IMR-90 (cell line): ENCODE data around the gene ABCC10. TPM values are rescaled to one million over a fixed set of nuclear protein-coding genes. Genes with fewer than 3 reads are reported as not detected.

Source experiments
- ATAC-seq: fragments of 200-7000 bp; cut with Tn5 transposase; 2 replicates; pipeline ENCODE4 v1.9.1; 2020; ENCODE audit warnings: low read depth, mild to moderate bottlenecking, moderate library complexity
- BruUV-seq: library from RNA; stranded (reverse); fragments of 400-500 nt; replicated peaks from 2 replicates; lab custom pipeline; 2021; lab: Mats Ljungman, UMichigan
- CTCF ChIA-PET: fragments of 300-600 bp; formaldehyde crosslinking; extraction: SDS; loops from one replicate; lab custom pipeline; 2021; ENCODE audit warnings: antibody characterized with exemption; lab: Yijun Ruan, JAX
- POLR2A ChIA-PET: fragments of 300-600 bp; sonication (Branson Sonifier 250); formaldehyde crosslinking; loops from one replicate; lab custom pipeline; 2022; ENCODE audit warnings: antibody characterized with exemption; ENCODE audit not compliant: unreplicated experiment; lab: Charles Lee
- DNase-seq: peaks from one replicate; pipeline ENCODE4 v3.0.0; 2013
- H2AFZ ChIP-seq: replicated peaks from 2 replicates; pipeline ENCODE3; 2013; ENCODE audit warnings: low read length, mild to moderate bottlenecking; ENCODE audit not compliant: poor library complexity
- H2AK5ac ChIP-seq: 2 replicates; pipeline ENCODE4 v1.6.1; 2013; ENCODE audit warnings: low read depth, low read length, inconsistent platforms
- H2AK9ac ChIP-seq: replicated peaks from 2 replicates; pipeline ENCODE3; 2013; ENCODE audit warnings: mild to moderate bottlenecking, low read depth, low read length, moderate library complexity; ENCODE audit not compliant: poor library complexity
- H2BK120ac ChIP-seq: 2 replicates; pipeline ENCODE4 v1.6.1; 2013; ENCODE audit warnings: low read depth, low read length, inconsistent platforms
- H2BK15ac ChIP-seq: 3 replicates; pipeline ENCODE4 v1.6.1; 2013; ENCODE audit warnings: low read depth, low read length, inconsistent platforms
- H2BK20ac ChIP-seq: 2 replicates; pipeline ENCODE4 v1.6.1; 2013; ENCODE audit warnings: low read depth, mild to moderate bottlenecking, inconsistent platforms, low read length, moderate library complexity
- H2BK5ac ChIP-seq: 2 replicates; pipeline ENCODE4 v1.6.1; 2013; ENCODE audit warnings: mild to moderate bottlenecking, low read depth, low read length, inconsistent platforms; ENCODE audit not compliant: poor library complexity, severe bottlenecking
- H3K14ac ChIP-seq: replicated peaks from 2 replicates; pipeline ENCODE4 v1.6.1; 2013; ENCODE audit warnings: low read depth, low read length, inconsistent platforms
- H3K18ac ChIP-seq: 2 replicates; pipeline ENCODE4 v1.6.1; 2013; ENCODE audit warnings: low read depth, low read length, control low read depth
- H3K23ac ChIP-seq: 2 replicates; pipeline ENCODE4 v1.6.1; 2013; ENCODE audit warnings: low read depth, low read length, inconsistent platforms
- H3K27ac ChIP-seq: 2 replicates; pipeline ENCODE4 v1.5.1; 2013; ENCODE audit warnings: mild to moderate bottlenecking, control low read depth, low read length; ENCODE audit not compliant: insufficient read depth
- H3K27me3 ChIP-seq: 2 replicates; pipeline ENCODE4 v1.6.1; 2013; ENCODE audit warnings: low read length; ENCODE audit not compliant: control insufficient read depth, insufficient read depth
- H3K36me3 ChIP-seq: 2 replicates; pipeline ENCODE4 v1.6.1; 2013; ENCODE audit warnings: low read length, mixed read lengths; ENCODE audit not compliant: control insufficient read depth, insufficient read depth
- H3K4ac ChIP-seq: 2 replicates; pipeline ENCODE4 v1.6.1; 2013; ENCODE audit warnings: low read depth, low read length, inconsistent platforms
- H3K4me1 ChIP-seq: 2 replicates; pipeline ENCODE4 v1.6.1; 2013; ENCODE audit warnings: low read length, mixed read lengths; ENCODE audit not compliant: control insufficient read depth, insufficient read depth
- H3K4me2 ChIP-seq: 2 replicates; pipeline ENCODE4 v1.6.1; 2013; ENCODE audit warnings: low read depth, mild to moderate bottlenecking, control low read depth, low read length, moderate library complexity
- H3K4me3 ChIP-seq: 2 replicates; pipeline ENCODE4 v1.5.1; 2013; ENCODE audit warnings: low read depth, mild to moderate bottlenecking, control low read depth, low read length, moderate library complexity; ENCODE audit not compliant: insufficient read depth
- H3K56ac ChIP-seq: 2 replicates; pipeline ENCODE4 v1.6.1; 2013; ENCODE audit warnings: low read length, inconsistent platforms; ENCODE audit not compliant: insufficient read depth; ENCODE audit errors: extremely low read depth
- H3K79me1 ChIP-seq, 2 experiments: 2 replicates each; pipeline ENCODE4 v1.6.1; 2013; ENCODE audit warnings: low read length in 2 of 2, inconsistent platforms in 1 of 2, low read depth in 1 of 2
- H3K9ac ChIP-seq: 2 replicates; pipeline ENCODE4 v1.6.1; 2013; ENCODE audit warnings: low read depth, low read length, control low read depth
- H3K9me1 ChIP-seq: 2 replicates; pipeline ENCODE4 v1.6.1; 2013; ENCODE audit warnings: low read length, inconsistent platforms; ENCODE audit not compliant: insufficient read depth
- H3K9me3 ChIP-seq: 2 replicates; pipeline ENCODE4 v1.6.1; 2013; ENCODE audit warnings: low read length; ENCODE audit not compliant: control insufficient read depth, insufficient read depth
- H4K20me1 ChIP-seq: 2 replicates; pipeline ENCODE4 v1.6.1; 2013; ENCODE audit warnings: low read length, inconsistent platforms; ENCODE audit not compliant: insufficient read depth
- H4K5ac ChIP-seq: 2 replicates; pipeline ENCODE4 v1.6.1; 2013; ENCODE audit warnings: mild to moderate bottlenecking, low read depth, low read length, control low read depth
- H4K8ac ChIP-seq, 2 experiments: 2 replicates each; pipeline ENCODE4 v1.6.1; 2013; ENCODE audit warnings: low read depth in 2 of 2, low read length in 2 of 2, control low read depth in 1 of 2, inconsistent platforms in 1 of 2
- H4K91ac ChIP-seq: 2 replicates; pipeline ENCODE4 v1.6.1; 2013; ENCODE audit warnings: low read depth, low read length, inconsistent platforms; ENCODE audit not compliant: insufficient read depth
- FOS ChIP-seq: fragments of 150-350 bp; IDR thresholded peaks from 2 replicates; pipeline ENCODE4 v1.6.1; 2016; ENCODE audit warnings: low read depth, low read length
- MAFK ChIP-seq: IDR thresholded peaks from 2 replicates; pipeline ENCODE4 v1.6.1; 2012; ENCODE audit warnings: low read depth, low read length, improper control_type of control experiment
- MAZ ChIP-seq: IDR thresholded peaks from 2 replicates; pipeline ENCODE4 v1.6.1; 2012; ENCODE audit warnings: low read depth, mild to moderate bottlenecking, low read length, improper control_type of control experiment, moderate library complexity, borderline replicate concordance
- MXI1 ChIP-seq: IDR thresholded peaks from 2 replicates; pipeline ENCODE4 v1.6.1; 2012; ENCODE audit warnings: low read depth, mild to moderate bottlenecking, low read length, moderate library complexity, borderline replicate concordance
- NFE2L2 ChIP-seq: fragments of 150-350 bp; IDR thresholded peaks from 2 replicates; pipeline ENCODE4 v1.6.1; 2016; ENCODE audit warnings: low read depth, mild to moderate bottlenecking, low read length
- RCOR1 ChIP-seq: IDR thresholded peaks from 2 replicates; pipeline ENCODE4 v1.6.1; 2012; ENCODE audit warnings: mild to moderate bottlenecking, low read length, improper control_type of control experiment; ENCODE audit not compliant: insufficient replicate concordance
- USF2 ChIP-seq: fragments of 150-350 bp; IDR thresholded peaks from 2 replicates; pipeline ENCODE4 v1.6.1; 2017; ENCODE audit warnings: mild to moderate bottlenecking, antibody characterized with exemption, low read length, low read depth
- WGBS, 2 experiments: methylation state at CpG; one replicate each; pipeline versions ENCODE4 v1.1.5 to v1.1.7; 2013; ENCODE audit warnings: missing lambda C conversion rate in 2 of 2; ENCODE audit not compliant: insufficient read length in 1 of 2; ENCODE audit errors: extremely low coverage in 2 of 2; 5-methylcytosine and 5-hydroxymethylcytosine counted together
- dilution Hi-C: fragments of 300-500 bp; cut with HindIII; formaldehyde crosslinking; loops from one replicate; pipeline ENCODE4 v1.14.3; 2018; ENCODE audit warnings: low sequenced_read_pairs; ENCODE audit not compliant: unreplicated experiment
- in situ Hi-C: fragments of 300-500 bp; cut with MboI; formaldehyde crosslinking; loops from 3 replicates; pipeline ENCODE4 v1.14.3; 2019; ENCODE audit warnings: low sequenced_read_pairs, inconsistent platforms, mixed read lengths
- intact Hi-C: fragments of 100-400 bp; cut with micrococcal nuclease; formaldehyde crosslinking; loops from 2 replicates; pipeline ENCODE4 v1.10.0; 2022
- polyA plus RNA-seq, 3 experiments: library from polyadenylated mRNA; depleted of rRNA; stranded (reverse); fragments of >200 nt; gene quantifications; 2 replicates each; pipeline ENCODE4 v1.2.3, GENCODE V29; 2012; ENCODE audit warnings: low replicate concordance in 1 of 3
- total RNA-seq: library from RNA; depleted of rRNA; stranded (reverse); fragments of >200 nt; gene quantifications from 2 replicates; pipeline ENCODE4 v1.2.3, GENCODE V29; 2012

The ABCC10 gene
- total and polyA plus RNA-seq, 2 of the 4 experiments (the other 2 are of a cell fraction): 7.0 to 26.3 TPM

GRCh38 chr6:43405354-43405753 is 22.0 kb upstream of the ABCC10 start:
- no peak overlapping the region for H3K18ac ChIP-seq
- no peaks in the 10 kb centered on the region for H3K36me3 ChIP-seq
- H2AFZ ChIP-seq: no peak overlapping the region
- H3K56ac ChIP-seq: no peak overlapping the region
- H3K9ac ChIP-seq: no peak overlapping the region
- POLR2A ChIA-PET: no interaction called here
- H4K91ac ChIP-seq: no peak overlapping the region
- peaks cover 29% of the 10 kb centered on the region for H3K27me3 ChIP-seq
- no peak overlapping the region for H3K4ac ChIP-seq
- no peak overlapping the region for H3K23ac ChIP-seq
- no peak for ATAC-seq
- dilution Hi-C loops: no loop called here
- WGBS, 2 experiments: 11% methylated on average over 1 of the region's 3 CpGs; no CpG with 5 or more reads in 1 of the 2 experiments
- in situ Hi-C loops: no loop called here
- no peaks in the 10 kb centered on the region for H3K9me1 ChIP-seq
- no peak overlapping the region for H4K8ac ChIP-seq
- H3K79me1 ChIP-seq: no peaks in the 10 kb centered on the region
- CTCF ChIA-PET: no interaction called here
- H2AK5ac ChIP-seq: no peak overlapping the region
- intact Hi-C loops: no loop called here
- no peak overlapping the region for H3K4me3 ChIP-seq
- H4K5ac ChIP-seq: no peak overlapping the region
- H2BK15ac ChIP-seq: no peak overlapping the region
- no peak overlapping the region for H2BK20ac ChIP-seq
- no peak for TF ChIP-seq MAFK
- no peak for TF ChIP-seq MXI1
- no peak for TF ChIP-seq MAZ
- no peak for TF ChIP-seq USF2
- no peak for TF ChIP-seq RCOR1
- TF ChIP-seq NFE2L2: no peak
- no peak for TF ChIP-seq FOS
- H3K4me1 ChIP-seq: no peaks in the 10 kb centered on the region
- H2AK9ac ChIP-seq: no peak overlapping the region
- H3K14ac ChIP-seq: no peak overlapping the region
- no peak overlapping the region for H2BK120ac ChIP-seq
- no peak overlapping the region for H3K4me2 ChIP-seq
- no TSS peak for BruUV-seq
- H3K27ac ChIP-seq: no peak overlapping the region
- no peak for DNase-seq
- H4K20me1 ChIP-seq: no peaks in the 10 kb centered on the region
- H2BK5ac ChIP-seq: no peak overlapping the region
- no peaks in the 10 kb centered on the region for H3K9me3 ChIP-seq
